CD4-positive, alpha-beta T cell treated with Interferon gamma for 1 hour (primary cell): Measurements from ENCODE around the gene LARP4.
"Not testable (repeated sequence)": the region's sequence is repeated elsewhere in the genome, so short reads cannot be mapped to it uniquely, and the experiment has no call there.

Experiments used
- DNase-seq: peaks from one replicate; pipeline ENCODE4 v3.0.0-alpha.2; 2020

The LARP4 gene

GRCh38 chr12:50400638-50401499 is at the start of gene LARP4:
LARP4 (plus strand) TSS chr12:50400885; CDS start chr12:50401011, 126 bp downstream.
- peak; percentile 86 for DNase-seq

GRCh38 chr12:50351120-50352043 is 49.3 kb upstream of the LARP4 start:
- DNase-seq: no peak

GRCh38 chr12:50353404-50353803 is 47.3 kb upstream of the LARP4 start:
- DNase-seq: no peak

- DNase-seq: no peak
These were observed 46.7 kb upstream of the LARP4 start for GRCh38 chr12:50353869-50354593.

GRCh38 chr12:50354908-50355307 is 45.8 kb upstream of the LARP4 start:
- DNase-seq: no peak

GRCh38 chr12:50355365-50355764 is 45.3 kb upstream of the LARP4 start:
- no peak for DNase-seq

- no peak for DNase-seq
These were observed 38.0 kb upstream of the LARP4 start for GRCh38 chr12:50362671-50363070.

- DNase-seq: no peak
These were observed 37.5 kb upstream of the LARP4 start for GRCh38 chr12:50363141-50363540.

- no peak for DNase-seq
These were observed 34.8 kb upstream of the LARP4 start for GRCh38 chr12:50365709-50366406.

GRCh38 chr12:50370672-50371071 is 30.0 kb upstream of the LARP4 start:
- not testable (repeated sequence) for DNase-seq

- no peak for DNase-seq
These were observed 24.9 kb upstream of the LARP4 start for GRCh38 chr12:50375802-50376201.

- no peak for DNase-seq
These were observed 19.8 kb upstream of the LARP4 start for GRCh38 chr12:50380761-50381325.

- DNase-seq: no peak
These were observed 13.2 kb upstream of the LARP4 start for GRCh38 chr12:50387487-50387886.

GRCh38 chr12:50387972-50388478 is 12.7 kb upstream of the LARP4 start:
- no peak for DNase-seq

GRCh38 chr12:50388793-50389192 is 11.9 kb upstream of the LARP4 start:
- not testable (repeated sequence) for DNase-seq

GRCh38 chr12:50390316-50390741 is 10.4 kb upstream of the LARP4 start:
- DNase-seq: no peak

GRCh38 chr12:50394469-50395029 is 6.1 kb upstream of the LARP4 start:
- DNase-seq: no peak

- no peak for DNase-seq
These were observed 3.5 kb upstream of the LARP4 start for GRCh38 chr12:50397117-50397650.

- no peak for DNase-seq
These were observed 1.8 kb upstream of the LARP4 start for GRCh38 chr12:50398931-50399330.

- no peak for DNase-seq
These were observed 514 bp upstream of the LARP4 start for GRCh38 chr12:50400104-50400637.
